Left ventricle myocardium inferior (tissue), 1 donor: ENCODE measurements around the gene MRPS31. TPM values are rescaled to one million over a fixed set of nuclear protein-coding genes. Genes with fewer than 3 reads are reported as not detected.
A peak's percentile ranks its signal among the peaks of the same experiment; 100 is the strongest.
"Not testable (repeated sequence)": the region's sequence is repeated elsewhere in the genome, so short reads cannot be mapped to it uniquely, and the experiment has no call there.

ENCODE experiments used
- DNase-seq: peaks from one replicate; pipeline ENCODE4 v3.0.0-alpha.2; 2020
- H3K27ac ChIP-seq: fragments of 200-600 bp; replicated peaks from 2 replicates; pipeline ENCODE4 v1.8.0; 2021
- H3K27me3 ChIP-seq: fragments of 200-600 bp; 2 replicates; pipeline ENCODE4 v1.8.0; 2021; ENCODE audit warnings: low read depth
- H3K36me3 ChIP-seq: fragments of 200-600 bp; 2 replicates; pipeline ENCODE4 v1.8.0; 2021
- H3K4me1 ChIP-seq: fragments of 200-600 bp; 2 replicates; pipeline ENCODE4 v1.8.0; 2021
- H3K4me3 ChIP-seq: fragments of 200-600 bp; 2 replicates; pipeline ENCODE4 v1.8.0; 2021; ENCODE audit warnings: mild to moderate bottlenecking, moderate library complexity
- H3K9me3 ChIP-seq: fragments of 200-600 bp; replicated peaks from 2 replicates; pipeline ENCODE4 v1.8.0; 2021
- intact Hi-C: fragments of 100-400 bp; cut with micrococcal nuclease; formaldehyde crosslinking; loops from one replicate; pipeline ENCODE4 v1.11.0; 2022
- total RNA-seq: library from RNA; stranded (reverse); fragmentation: NEBNext Ultra II Directional; extraction: Animal tissue kit (Norgen Biotek cat#: 25700); gene quantifications from one replicate; pipeline ENCODE4 v1.2.1, GENCODE V29; 2021
- TF ChIP-seq, protein P1 (sequence below): fragments of 200-600 bp; IDR thresholded peaks from 2 replicates; pipeline ENCODE4 v1.8.0; 2021; ENCODE audit warnings: antibody characterized with exemption, mild to moderate bottlenecking, borderline replicate concordance
- donor health status: DM: no; HTN: yes; CAD: no; lungs with severe emphysema.

Gene MRPS31
- total RNA-seq, 1 donor from 2014 or later, result 32.2 TPM

DNA sequence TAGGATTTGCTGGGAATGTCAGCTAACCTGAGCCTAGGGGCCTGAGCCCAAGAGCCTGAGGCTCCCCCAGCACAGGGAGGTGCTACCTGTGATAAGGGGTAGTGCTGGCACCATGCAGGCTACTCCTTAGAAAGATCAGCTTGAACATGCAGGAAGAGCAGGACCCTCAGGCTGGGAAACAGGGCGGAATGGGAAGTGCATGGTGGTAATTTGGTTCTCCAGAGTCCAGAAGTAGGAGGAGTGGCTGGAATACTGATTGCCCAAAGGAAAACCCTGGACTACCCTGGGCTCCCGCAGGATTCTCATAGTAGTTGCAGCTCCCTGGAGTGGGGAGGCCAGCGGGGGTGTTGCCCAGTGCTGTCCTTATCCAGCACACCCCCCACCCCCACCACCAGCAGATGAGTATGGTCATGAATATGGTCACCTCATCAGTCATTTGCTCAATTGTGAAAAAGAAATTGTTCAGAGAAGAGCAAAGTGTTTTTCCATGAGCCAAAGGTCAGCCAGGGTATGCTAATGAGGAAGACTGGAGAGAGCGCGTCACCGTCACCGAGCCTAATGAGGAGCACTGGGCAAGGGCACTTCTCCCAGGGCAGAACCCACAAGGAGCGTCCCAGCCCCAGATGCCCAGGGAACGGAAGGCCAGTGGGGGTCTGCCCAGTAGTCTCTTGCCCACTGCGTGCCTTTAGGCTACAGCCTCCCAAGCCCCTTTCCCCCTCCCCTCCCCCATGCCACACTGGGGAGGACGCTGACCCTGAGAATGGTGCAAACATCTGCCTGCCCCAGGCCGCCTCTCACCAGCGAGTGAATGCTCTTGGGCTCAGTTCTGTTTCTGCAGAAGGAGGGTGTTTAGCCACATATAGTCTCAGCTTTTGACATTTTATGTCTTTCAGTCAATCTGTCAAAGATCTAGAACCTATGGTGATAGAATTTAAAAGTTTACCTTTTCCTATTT lies 23.7 kb upstream of the MRPS31 start:
- intact Hi-C loops, result no loop called here
- TF ChIP-seq, protein P1, sequence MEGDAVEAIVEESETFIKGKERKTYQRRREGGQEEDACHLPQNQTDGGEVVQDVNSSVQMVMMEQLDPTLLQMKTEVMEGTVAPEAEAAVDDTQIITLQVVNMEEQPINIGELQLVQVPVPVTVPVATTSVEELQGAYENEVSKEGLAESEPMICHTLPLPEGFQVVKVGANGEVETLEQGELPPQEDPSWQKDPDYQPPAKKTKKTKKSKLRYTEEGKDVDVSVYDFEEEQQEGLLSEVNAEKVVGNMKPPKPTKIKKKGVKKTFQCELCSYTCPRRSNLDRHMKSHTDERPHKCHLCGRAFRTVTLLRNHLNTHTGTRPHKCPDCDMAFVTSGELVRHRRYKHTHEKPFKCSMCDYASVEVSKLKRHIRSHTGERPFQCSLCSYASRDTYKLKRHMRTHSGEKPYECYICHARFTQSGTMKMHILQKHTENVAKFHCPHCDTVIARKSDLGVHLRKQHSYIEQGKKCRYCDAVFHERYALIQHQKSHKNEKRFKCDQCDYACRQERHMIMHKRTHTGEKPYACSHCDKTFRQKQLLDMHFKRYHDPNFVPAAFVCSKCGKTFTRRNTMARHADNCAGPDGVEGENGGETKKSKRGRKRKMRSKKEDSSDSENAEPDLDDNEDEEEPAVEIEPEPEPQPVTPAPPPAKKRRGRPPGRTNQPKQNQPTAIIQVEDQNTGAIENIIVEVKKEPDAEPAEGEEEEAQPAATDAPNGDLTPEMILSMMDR, result no peak

DNA sequence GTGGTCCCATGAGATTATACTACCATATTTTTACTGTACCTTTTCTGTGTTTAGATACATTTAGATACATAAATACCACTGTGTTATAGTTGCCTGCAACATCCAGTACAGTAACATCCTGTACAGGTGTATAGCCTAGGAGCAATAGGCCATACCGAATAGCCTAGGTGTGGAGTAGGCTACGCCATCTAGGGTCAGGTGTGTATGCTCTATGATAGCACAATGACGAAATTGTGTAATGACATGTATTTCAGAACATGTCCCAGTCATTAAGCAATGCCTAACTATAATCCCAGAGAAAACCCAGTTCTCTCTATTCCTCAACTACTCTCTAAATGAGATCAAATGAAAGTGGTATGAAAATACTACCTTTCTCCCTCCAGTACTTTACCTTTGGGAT lies 22.3 kb upstream of the MRPS31 start:
- H3K9me3 ChIP-seq, result no peaks in the 10 kb centered on the region
- no peaks in the 10 kb centered on the region for H3K27me3 ChIP-seq
- intact Hi-C loops, result no loop called here
- peaks cover 13% of the 10 kb centered on the region for H3K4me1 ChIP-seq
- DNase-seq, result no peak
- H3K36me3 ChIP-seq, result peaks cover 31% of the 10 kb centered on the region
- no peak overlapping the region for H3K27ac ChIP-seq
- no peak overlapping the region for H3K4me3 ChIP-seq
- TF ChIP-seq, protein P1, result no peak

More for the DNA sequence above, 23.7 kb upstream of the MRPS31 start:
- H3K27me3 ChIP-seq, result no peaks in the 10 kb centered on the region
- DNase-seq, result no peak
- H3K4me1 ChIP-seq, result peaks cover 6% of the 10 kb centered on the region
- no peak overlapping the region for H3K27ac ChIP-seq
- H3K36me3 ChIP-seq, result peaks cover 45% of the 10 kb centered on the region
- H3K9me3 ChIP-seq, result no peaks in the 10 kb centered on the region
- H3K4me3 ChIP-seq, result no peak overlapping the region

DNA sequence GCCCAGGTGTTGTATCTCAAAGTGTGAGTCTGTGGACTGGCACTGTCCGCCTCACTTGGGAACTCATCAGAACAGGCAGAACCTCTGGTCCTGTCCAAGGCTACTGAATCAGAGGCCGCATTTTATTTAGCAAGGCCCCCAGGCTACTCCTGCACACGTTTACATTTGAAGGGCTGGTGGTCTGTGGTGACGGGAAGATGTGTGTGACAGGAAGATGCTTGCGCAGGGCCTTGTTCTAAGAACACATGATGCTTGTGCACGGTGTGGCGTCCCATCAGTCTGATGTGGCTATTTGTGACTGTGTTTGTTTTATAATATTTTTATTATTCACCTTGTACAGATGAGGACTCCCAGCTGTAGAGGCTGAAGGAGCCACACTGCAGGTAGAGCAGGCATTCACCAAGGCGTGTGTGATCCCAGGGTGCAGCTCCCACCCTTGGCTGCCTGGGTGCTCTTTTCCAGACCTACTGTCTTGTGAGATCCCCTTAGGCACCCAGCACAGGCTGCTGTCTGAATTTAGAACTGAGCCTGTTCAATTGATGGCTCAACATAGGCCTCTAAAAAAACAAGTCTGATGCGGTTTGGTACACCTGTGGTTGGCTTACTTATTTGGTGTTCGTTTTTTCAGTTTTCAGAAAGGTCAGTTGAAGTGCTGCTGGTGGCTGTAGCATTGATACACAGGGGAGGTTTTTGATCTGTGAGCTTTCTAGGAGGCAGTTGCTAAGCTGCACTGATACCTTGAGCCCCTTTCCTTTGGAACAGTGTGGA lies 21.5 kb upstream of the MRPS31 start:
- TF ChIP-seq, protein P1, result no peak
- H3K27ac ChIP-seq, result no peak overlapping the region
- no peak overlapping the region for H3K4me3 ChIP-seq
- no peaks in the 10 kb centered on the region for H3K27me3 ChIP-seq
- no peak for DNase-seq
- no peaks in the 10 kb centered on the region for H3K9me3 ChIP-seq
- H3K4me1 ChIP-seq, result peaks cover 13% of the 10 kb centered on the region
- H3K36me3 ChIP-seq, result peaks cover 31% of the 10 kb centered on the region
- intact Hi-C loops, result no loop called here

DNA sequence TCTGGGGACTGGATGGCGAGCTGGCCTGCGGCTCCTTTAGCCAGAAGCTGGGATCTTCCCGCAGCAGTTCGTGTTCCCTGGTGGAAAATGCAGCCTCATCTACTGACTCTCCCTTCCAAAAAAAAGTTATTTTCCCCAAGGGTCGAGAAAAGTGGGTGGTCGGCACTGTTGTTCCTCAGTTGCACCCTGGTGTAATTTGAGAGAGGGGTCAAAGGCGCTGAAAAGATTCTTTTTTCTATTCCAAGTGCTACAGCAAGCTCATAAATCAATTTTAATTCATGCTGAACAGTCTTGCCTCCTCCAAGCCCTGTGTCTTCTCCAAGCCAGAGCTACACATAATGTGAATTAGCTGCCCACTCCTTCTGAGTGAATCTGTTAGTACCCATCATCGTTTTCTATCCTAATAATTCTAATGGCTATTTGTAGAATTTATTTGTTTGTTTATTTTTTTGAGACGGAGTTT lies 19.2 kb upstream of the MRPS31 start:
- no peak for DNase-seq
- no peaks in the 10 kb centered on the region for H3K27me3 ChIP-seq
- H3K27ac ChIP-seq, result peak overlapping the region; percentile 92
- H3K36me3 ChIP-seq, result peaks cover 20% of the 10 kb centered on the region
- H3K9me3 ChIP-seq, result no peaks in the 10 kb centered on the region
- H3K4me1 ChIP-seq, result peaks cover 23% of the 10 kb centered on the region
- H3K4me3 ChIP-seq, result peak overlapping the region; percentile 75
- intact Hi-C loops, result no loop called here
- TF ChIP-seq, protein P1, result no peak

DNA sequence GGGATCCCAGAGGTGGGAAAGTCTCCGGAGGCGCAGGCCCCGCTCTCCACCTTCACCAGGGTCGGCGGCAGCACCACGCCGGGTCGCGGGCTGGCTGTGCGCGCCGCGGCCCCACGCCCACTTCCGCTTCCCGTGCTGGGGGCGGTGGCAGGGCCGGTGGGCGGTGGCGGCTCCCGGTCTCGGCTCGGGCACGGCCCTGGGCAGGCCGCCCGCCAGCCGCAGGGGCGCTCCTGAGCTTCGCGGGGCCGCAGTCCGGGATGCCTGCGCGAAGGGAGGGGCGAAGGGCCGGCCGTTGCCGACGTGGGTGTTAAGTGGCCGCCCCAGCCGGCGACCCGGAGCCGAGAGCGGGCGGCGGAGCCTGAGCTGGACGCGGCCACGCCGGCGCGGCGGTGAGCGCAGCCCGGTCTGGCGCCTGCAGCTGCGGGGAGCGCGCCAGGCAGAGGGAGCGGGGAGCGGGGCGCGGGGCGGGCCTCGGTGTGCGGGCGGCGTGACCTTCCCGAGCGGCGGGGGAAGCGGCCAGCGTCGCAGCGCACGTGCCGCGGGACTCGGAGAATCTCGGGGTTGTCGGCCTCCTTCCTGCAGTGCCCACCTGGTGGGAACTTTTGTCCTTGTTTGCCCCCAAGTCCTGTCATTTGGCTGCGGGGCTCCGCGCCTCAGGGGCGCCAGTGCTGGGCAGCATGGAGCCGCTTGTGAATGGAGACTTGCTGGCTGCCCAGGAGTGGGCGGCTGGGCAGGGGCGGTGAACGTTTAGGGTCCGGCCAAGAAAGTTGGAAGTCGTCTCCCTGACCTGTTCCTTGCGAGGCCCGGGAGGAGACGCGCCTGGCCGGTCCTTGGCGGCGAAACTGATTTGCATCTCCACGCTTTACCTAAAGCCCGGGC lies 18.5 kb upstream of the MRPS31 start, which contains the start of gene SLC25A15:
Gene SLC25A15 (plus strand): TSS at position 337 of the 879 bp plus-strand sequence. CDS start 3,616 bp downstream, outside the sequence.
- peak within 1 kb of the TSS; percentile 92 for H3K27ac ChIP-seq
- peaks cover 23% of the 10 kb centered on the region for H3K4me1 ChIP-seq
- peak within 1 kb of the TSS; percentile 75 for H3K4me3 ChIP-seq
- peaks cover 13% of the 10 kb centered on the region for H3K36me3 ChIP-seq
- H3K27me3 ChIP-seq, result no peaks in the 10 kb centered on the region
- intact Hi-C loops, result no loop called here
- TF ChIP-seq, protein P1, result peak; percentile 49
- H3K9me3 ChIP-seq, result no peaks in the 10 kb centered on the region
- DNase-seq, result peak; percentile 85

DNA sequence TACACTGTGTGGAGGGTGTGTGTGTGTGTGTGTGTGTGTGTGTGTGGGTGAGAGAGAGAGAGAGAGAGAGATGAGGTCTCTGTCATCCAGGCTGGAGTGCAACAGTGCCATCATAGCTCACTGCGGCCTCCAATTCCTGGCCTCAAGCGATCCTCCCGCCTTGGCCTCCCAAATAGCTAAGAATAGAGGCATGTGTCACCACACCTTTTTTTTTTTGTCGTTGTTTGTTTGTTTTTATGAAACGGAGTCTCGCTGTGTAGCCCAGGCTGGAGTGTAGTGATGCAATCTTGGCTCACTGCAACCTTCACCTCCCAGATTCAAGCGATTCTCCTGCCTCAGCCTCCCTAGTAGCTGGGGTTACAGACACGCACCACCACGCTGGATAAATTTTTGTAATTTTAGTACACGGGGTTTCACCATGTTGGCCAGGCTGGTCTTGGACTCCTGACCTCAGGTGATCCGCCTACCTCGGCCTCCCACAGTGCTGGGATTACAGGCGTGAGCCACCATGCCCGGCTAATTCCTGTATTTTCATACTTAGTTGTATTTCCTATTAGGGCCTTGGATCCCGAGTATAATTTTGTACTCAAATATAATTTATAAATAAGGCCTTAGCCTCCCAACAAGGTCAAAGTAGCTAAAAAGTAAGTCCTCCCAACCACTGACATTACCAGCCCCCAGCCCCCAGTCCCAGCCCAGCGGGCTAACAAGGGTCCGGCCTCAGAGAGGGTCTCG lies 17.7 kb upstream of the MRPS31 start:
- intact Hi-C loops, H3K36me3 ChIP-seq, H3K9me3 ChIP-seq, H3K27me3 ChIP-seq, DNase-seq: not testable (repeated sequence)
- peak overlapping the region; percentile 92 for H3K27ac ChIP-seq
- H3K4me3 ChIP-seq, result peak overlapping the region; percentile 75
- peaks cover 23% of the 10 kb centered on the region for H3K4me1 ChIP-seq
